ENCODE results near the gene CMKLR1.

DNA sequence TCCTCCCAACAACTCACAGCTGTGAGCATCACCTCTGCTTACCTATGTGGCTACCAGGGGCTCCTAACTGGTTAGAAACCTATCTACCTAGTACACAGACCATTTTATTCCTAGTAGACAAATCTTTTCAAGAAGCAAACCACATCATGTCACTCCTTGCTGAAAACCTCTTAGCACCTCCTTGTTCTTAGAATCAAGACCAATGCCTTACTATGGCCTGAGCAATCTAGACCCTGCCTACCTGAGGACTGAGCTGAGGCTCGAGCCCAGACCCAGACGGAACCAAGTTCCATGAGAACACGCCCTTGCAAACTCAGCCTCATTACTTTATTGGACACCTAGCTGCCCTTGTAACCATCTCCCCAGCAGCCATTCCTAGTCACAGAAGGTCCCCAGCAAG lies 32.6 kb downstream of the CMKLR1 start:
- TF ChIP-seq, protein P1, sequence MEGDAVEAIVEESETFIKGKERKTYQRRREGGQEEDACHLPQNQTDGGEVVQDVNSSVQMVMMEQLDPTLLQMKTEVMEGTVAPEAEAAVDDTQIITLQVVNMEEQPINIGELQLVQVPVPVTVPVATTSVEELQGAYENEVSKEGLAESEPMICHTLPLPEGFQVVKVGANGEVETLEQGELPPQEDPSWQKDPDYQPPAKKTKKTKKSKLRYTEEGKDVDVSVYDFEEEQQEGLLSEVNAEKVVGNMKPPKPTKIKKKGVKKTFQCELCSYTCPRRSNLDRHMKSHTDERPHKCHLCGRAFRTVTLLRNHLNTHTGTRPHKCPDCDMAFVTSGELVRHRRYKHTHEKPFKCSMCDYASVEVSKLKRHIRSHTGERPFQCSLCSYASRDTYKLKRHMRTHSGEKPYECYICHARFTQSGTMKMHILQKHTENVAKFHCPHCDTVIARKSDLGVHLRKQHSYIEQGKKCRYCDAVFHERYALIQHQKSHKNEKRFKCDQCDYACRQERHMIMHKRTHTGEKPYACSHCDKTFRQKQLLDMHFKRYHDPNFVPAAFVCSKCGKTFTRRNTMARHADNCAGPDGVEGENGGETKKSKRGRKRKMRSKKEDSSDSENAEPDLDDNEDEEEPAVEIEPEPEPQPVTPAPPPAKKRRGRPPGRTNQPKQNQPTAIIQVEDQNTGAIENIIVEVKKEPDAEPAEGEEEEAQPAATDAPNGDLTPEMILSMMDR (IDR thresholded peaks at IDR 0.05; ENCODE audit: low read length) = no peak
- TF ChIP-seq EZH2 (IDR thresholded peaks at IDR 0.05; ENCODE audit: borderline replicate concordance, low read length) = no peak
